Activated B cell treated with CpG ODN at 0.5 μM for 24 hours (primary cell): ENCODE data around the gene TP53TG5. TPM values are rescaled to one million over a fixed set of nuclear protein-coding genes. Genes with fewer than 3 reads are reported as not detected.

Source experiments
- ATAC-seq: fragments of 200-7000 bp; cut with Tn5 transposase; one replicate; pipeline ENCODE4 v1.10.0; 2021; ENCODE audit warnings: low read depth, mild to moderate bottlenecking, moderate library complexity
- CTCF ChIA-PET: fragments of 350-600 bp; sonication (Branson Sonifier 250); formaldehyde crosslinking; loops from one replicate; lab custom pipeline; 2021; ENCODE audit warnings: antibody characterized with exemption; lab: Charles Lee
- POLR2A ChIA-PET: fragments of 350-600 bp; sonication (Branson Sonifier 250); formaldehyde crosslinking; loops from one replicate; lab custom pipeline; 2021; ENCODE audit warnings: antibody characterized with exemption; lab: Charles Lee
- DNase-seq: peaks from one replicate; pipeline ENCODE4 v3.0.0; 2022
- H3K27ac Mint-ChIP-seq: one replicate; pipeline ENCODE4 v1.8.0; 2020; ENCODE audit warnings: mixed read lengths
- H3K27me3 Mint-ChIP-seq: one replicate; pipeline ENCODE4 v1.8.0; 2021; ENCODE audit warnings: mixed read lengths
- H3K36me3 Mint-ChIP-seq: one replicate; pipeline ENCODE4 v1.8.0; 2021; ENCODE audit warnings: low read depth, mixed read lengths
- H3K4me1 Mint-ChIP-seq: one replicate; pipeline ENCODE4 v1.8.0; 2021; ENCODE audit warnings: mixed read lengths
- H3K4me3 Mint-ChIP-seq: one replicate; pipeline ENCODE4 v1.8.0; 2020; ENCODE audit warnings: mild to moderate bottlenecking, mixed read lengths
- H3K9me3 Mint-ChIP-seq: one replicate; pipeline ENCODE4 v1.8.0; 2020; ENCODE audit warnings: mixed read lengths
- intact Hi-C: fragments of 100-400 bp; cut with micrococcal nuclease; formaldehyde crosslinking; loops from one replicate; pipeline ENCODE4 v1.15.1; 2024
- total RNA-seq: library from RNA; stranded (reverse); gene quantifications from 2 replicates; pipeline ENCODE4 v1.2.3, GENCODE V29; 2022
- TF ChIP-seq, protein P1 (sequence below): fragments of 200-600 bp; IDR thresholded peaks from one replicate; pipeline ENCODE4 v1.8.0; 2022; ENCODE audit warnings: antibody characterized with exemption, mild to moderate bottlenecking

Gene TP53TG5
- total RNA-seq, 1 donor from 2014 or later: not detected

DNA sequence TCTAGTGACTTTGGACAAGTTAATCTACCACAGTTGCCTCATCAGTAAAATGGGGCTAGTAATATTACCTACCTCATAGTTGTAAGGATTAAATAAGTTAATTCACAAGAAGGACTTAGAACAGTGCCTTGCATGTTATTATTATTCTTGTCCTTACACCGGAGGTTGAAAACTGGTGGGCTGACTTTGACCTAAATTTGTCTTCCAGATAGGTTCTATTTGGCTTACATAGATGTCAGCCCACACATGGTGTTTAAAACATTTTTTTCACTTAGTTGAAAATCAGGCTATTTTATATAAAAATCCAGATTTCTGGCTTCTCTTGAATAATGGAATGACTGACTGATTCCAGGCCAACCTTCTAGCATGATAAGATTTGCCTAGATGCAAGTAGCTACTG lies 11.9 kb downstream of the TP53TG5 start:
- ATAC-seq: no peak
- no peak for DNase-seq
- Mint-ChIP-seq H3K27me3 (no peaks in the 10 kb centered on the region), H3K4me3 (no peak overlapping the region), H3K4me1 (peaks cover 82% of the 10 kb centered on the region), H3K9me3 (no peaks in the 10 kb centered on the region), H3K36me3 (peaks cover 54% of the 10 kb centered on the region), H3K27ac (no peak overlapping the region)
- CTCF ChIA-PET: interaction anchor here (0.6 to 22.9 kb wide), 2 partner anchors 69 to 829 kb away, joined by 4 to 534 read pairs; no protein-coding TSS in a partner anchor
- intact Hi-C loops: loop anchor here (5.0 to 10.0 kb wide), 3 partner anchors 399 to 989 kb away; partner anchors contain the start of gene STK4
- TF ChIP-seq, protein P1, sequence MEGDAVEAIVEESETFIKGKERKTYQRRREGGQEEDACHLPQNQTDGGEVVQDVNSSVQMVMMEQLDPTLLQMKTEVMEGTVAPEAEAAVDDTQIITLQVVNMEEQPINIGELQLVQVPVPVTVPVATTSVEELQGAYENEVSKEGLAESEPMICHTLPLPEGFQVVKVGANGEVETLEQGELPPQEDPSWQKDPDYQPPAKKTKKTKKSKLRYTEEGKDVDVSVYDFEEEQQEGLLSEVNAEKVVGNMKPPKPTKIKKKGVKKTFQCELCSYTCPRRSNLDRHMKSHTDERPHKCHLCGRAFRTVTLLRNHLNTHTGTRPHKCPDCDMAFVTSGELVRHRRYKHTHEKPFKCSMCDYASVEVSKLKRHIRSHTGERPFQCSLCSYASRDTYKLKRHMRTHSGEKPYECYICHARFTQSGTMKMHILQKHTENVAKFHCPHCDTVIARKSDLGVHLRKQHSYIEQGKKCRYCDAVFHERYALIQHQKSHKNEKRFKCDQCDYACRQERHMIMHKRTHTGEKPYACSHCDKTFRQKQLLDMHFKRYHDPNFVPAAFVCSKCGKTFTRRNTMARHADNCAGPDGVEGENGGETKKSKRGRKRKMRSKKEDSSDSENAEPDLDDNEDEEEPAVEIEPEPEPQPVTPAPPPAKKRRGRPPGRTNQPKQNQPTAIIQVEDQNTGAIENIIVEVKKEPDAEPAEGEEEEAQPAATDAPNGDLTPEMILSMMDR: no peak
- POLR2A ChIA-PET: interaction anchor here (4.4 to 6.1 kb wide), 2 partner anchors 51 to 70 kb away, joined by 41 to 74 read pairs; partner anchors contain the start of gene PIGT

DNA sequence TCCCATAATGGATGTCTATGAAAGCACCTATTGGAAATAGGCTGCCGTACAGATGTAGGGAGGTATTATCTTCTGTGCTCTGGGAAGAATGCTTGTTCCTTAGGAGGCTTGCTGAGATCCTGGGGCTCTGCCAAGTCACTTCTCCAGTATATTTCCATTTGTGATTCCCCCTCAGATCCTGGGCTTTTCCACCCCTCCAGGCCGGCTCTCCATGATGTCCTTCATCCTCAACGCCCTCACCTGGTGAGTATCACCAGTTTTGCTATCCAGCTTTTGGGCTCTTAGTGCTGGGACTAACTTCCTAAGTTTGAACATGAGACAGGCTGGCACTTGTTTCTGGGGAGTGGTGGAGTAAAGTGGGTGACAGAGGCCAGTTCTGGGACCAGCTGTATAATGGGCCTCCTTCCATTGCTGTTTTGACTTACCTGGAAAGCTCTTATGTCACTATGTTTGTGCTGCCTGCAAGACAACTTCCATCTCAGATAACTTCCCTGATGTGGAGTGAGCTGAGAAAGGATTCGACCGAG lies 12.6 kb downstream of the TP53TG5 start:
- H3K27ac Mint-ChIP-seq: no peak overlapping the region
- DNase-seq (no peak), ATAC-seq (no peak)
- no peaks in the 10 kb centered on the region for H3K9me3 Mint-ChIP-seq
- peaks cover 76% of the 10 kb centered on the region for H3K4me1 Mint-ChIP-seq
- H3K36me3 Mint-ChIP-seq: peaks cover 49% of the 10 kb centered on the region
- POLR2A ChIA-PET: interaction anchor here (0.6 to 6.1 kb wide), 3 partner anchors 51 to 764 kb away, joined by 3 to 74 read pairs (median 41); partner anchors contain the start of gene PIGT
- peak overlapping the region; percentile 4 for H3K4me3 Mint-ChIP-seq
- TF ChIP-seq, protein P1: no peak
- CTCF ChIA-PET: interaction anchor here (0.8 to 22.9 kb wide), 2 partner anchors 8 to 69 kb away, joined by 3 to 534 read pairs; no protein-coding TSS in a partner anchor
- H3K27me3 Mint-ChIP-seq: no peaks in the 10 kb centered on the region
- intact Hi-C loops: loop anchor here (5.0 to 10.0 kb wide), 3 partner anchors 398 to 989 kb away; partner anchors contain the start of gene STK4

DNA sequence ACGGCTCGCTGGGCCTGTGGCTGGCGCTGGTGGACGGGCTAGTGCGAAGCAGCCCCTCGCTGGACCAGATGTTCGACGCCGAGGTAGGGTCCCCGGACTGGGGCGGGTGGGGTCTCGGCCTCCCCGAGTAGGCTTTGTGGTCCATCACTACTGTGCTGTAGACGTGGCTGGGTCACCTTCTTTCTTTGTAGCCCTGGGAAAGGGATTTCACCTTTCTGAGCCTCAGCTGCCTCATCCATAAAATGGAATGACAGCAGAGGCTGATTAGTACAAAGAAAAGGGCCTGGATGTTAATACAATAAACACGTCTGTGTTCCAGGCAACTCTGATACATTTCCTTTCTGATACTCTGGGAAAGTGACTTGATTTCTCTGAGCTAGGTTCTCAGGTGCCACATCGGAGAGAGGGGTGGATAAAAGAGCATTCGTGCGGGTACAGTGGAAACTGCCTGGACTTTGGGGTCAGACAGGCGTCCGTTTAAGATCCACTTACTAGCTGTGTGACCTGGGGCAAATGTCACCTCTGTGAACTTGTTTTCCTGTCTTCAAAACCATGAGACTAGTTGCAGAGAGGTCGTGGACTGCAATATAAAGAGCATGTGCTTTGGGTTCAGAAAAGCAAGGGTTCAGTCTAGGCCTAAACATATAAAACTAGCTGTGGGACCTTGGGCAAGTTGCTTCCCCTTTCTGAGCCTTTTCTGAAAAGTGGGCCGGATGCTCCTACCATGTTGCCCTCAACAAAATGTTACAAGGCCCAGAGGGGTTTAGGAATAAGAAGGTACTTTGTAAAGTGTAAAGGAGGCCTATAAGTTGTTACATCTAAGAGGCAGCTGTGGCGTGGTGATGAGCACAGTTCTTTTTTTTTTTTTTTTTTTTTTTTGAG lies 14.3 kb downstream of the TP53TG5 start:
- POLR2A ChIA-PET: interaction anchor here (0.7 to 6.1 kb wide), 17 partner anchors 8 to 995 kb away, joined by 3 to 74 read pairs (median 4); partner anchors contain the start of genes PCIF1 and PIGT
- peaks cover 48% of the 10 kb centered on the region for H3K36me3 Mint-ChIP-seq
- ATAC-seq (no peak), DNase-seq (no peak)
- H3K27ac Mint-ChIP-seq: peak overlapping the region; percentile 99
- TF ChIP-seq, protein P1: no peak
- intact Hi-C loops: loop anchor here (1.0 to 10.0 kb wide), 11 partner anchors 10 to 1042 kb away; partner anchors contain the start of genes ELMO2, PIGT, YWHAB and ZNF335
- peak overlapping the region; percentile 100 for H3K4me3 Mint-ChIP-seq
- H3K9me3 Mint-ChIP-seq: no peaks in the 10 kb centered on the region
- CTCF ChIA-PET: interaction anchor here (0.6 to 22.9 kb wide), 17 partner anchors 8 to 407 kb away, joined by 3 to 534 read pairs (median 8); partner anchors contain the start of gene PIGT
- H3K4me1 Mint-ChIP-seq: peaks cover 62% of the 10 kb centered on the region
- no peaks in the 10 kb centered on the region for H3K27me3 Mint-ChIP-seq

DNA sequence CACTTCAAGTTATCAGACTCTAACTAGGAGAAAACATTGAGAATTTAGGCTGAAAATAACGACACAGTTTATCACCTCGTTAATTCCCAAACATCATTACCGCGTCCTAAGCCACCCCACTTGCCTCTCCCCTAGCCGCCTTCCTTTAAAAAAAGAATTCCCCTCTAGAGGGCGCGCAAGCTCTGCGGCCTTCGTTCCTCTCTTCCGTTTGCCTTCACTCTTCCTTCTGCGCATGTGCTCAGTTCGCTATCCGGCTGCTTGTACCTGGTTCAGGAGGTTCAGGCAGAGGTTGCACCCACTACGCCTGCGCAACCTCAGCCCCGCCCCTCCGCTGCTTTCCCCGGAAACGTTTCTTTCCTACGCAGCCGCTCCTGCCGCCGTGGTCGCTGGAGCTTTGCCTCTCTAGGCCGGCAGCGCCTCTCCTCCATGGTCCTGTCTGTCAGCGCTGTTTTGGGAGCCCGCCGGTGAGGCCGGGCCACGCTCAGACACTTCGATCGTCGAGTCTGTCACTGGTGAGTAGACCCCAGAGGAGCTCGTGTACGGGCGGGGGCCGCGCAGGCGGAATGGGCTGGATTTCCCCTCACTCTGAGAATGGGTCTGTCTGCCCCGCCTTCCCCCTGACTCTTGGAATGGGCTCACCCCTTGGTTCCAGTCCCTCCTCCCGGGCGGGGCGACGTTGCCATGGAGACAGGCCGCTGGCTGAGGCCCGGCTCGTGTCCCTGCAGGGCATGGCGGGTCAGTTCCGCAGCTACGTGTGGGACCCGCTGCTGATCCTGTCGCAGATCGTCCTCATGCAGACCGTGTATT lies 15.1 kb downstream of the TP53TG5 start, which contains the start of gene SYS1:
Gene SYS1 (plus strand): TSS at position 353 of the 807 bp plus-strand sequence. CDS start 376 bp downstream, at position 729.
- Mint-ChIP-seq H3K4me3 (peak within 1 kb of the TSS; percentile 100), H3K36me3 (peaks cover 45% of the 10 kb centered on the region), H3K27ac (peak within 1 kb of the TSS; percentile 99), H3K27me3 (no peaks in the 10 kb centered on the region), H3K9me3 (no peaks in the 10 kb centered on the region), H3K4me1 (peaks cover 53% of the 10 kb centered on the region)
- DNase-seq (peak; percentile 94), ATAC-seq (peak; percentile 84)
- ChIA-PET POLR2A (interaction anchor here (0.7 to 6.1 kb wide), 20 partner anchors 9 to 1905 kb away, joined by 3 to 74 read pairs (median 4); partner anchors contain the start of genes PCIF1, PIGT and SRSF6), CTCF (interaction anchor here (0.6 to 22.9 kb wide), 23 partner anchors 9 to 408 kb away, joined by 3 to 534 read pairs (median 5); partner anchors contain the start of gene PIGT)
- intact Hi-C loops: loop anchor here (1.0 to 10.0 kb wide), 12 partner anchors 11 to 1043 kb away; partner anchors contain the start of genes ELMO2, PIGT, YWHAB and ZNF335
- TF ChIP-seq, protein P1: peak; percentile 69
